Activated CD4-positive, alpha-beta memory T cell treated with anti-CD3 and anti-CD28 coated beads, Interleukin-2, amount 10 ng/mL, durations not matched to agents 7 days and 5 days (primary cell): ENCODE results near the gene PTDSS2. TPM values are rescaled to one million over a fixed set of nuclear protein-coding genes. Genes with fewer than 3 reads are reported as not detected.
"Not testable (repeated sequence)": the region's sequence is repeated elsewhere in the genome, so short reads cannot be mapped to it uniquely, and the experiment has no call there.

ENCODE experiments used
- CTCF ChIA-PET: fragments of 350-600 bp; sonication (Branson Sonifier 250); formaldehyde crosslinking; loops from one replicate; lab custom pipeline; 2021; ENCODE audit warnings: antibody characterized with exemption, inconsistent platforms; lab: Charles Lee
- POLR2A ChIA-PET: fragments of 350-600 bp; sonication (Branson Sonifier 250); formaldehyde crosslinking; loops from one replicate; lab custom pipeline; 2021; ENCODE audit warnings: antibody characterized with exemption; lab: Charles Lee
- DNase-seq: peaks from one replicate; pipeline ENCODE4 v3.0.0-alpha.2; 2020
- H3K27ac Mint-ChIP-seq: one replicate; pipeline ENCODE4 v1.8.0; 2021; ENCODE audit warnings: mild to moderate bottlenecking, mixed read lengths
- H3K27me3 Mint-ChIP-seq: one replicate; pipeline ENCODE4 v1.8.0; 2021; ENCODE audit warnings: mixed read lengths
- H3K36me3 Mint-ChIP-seq: one replicate; pipeline ENCODE4 v1.8.0; 2021; ENCODE audit warnings: low read depth, mixed read lengths
- H3K4me1 Mint-ChIP-seq: one replicate; pipeline ENCODE4 v1.8.0; 2021; ENCODE audit warnings: mixed read lengths
- H3K4me3 Mint-ChIP-seq: one replicate; pipeline ENCODE4 v1.8.0; 2021; ENCODE audit warnings: mild to moderate bottlenecking, mixed read lengths
- H3K9me3 Mint-ChIP-seq: one replicate; pipeline ENCODE4 v1.8.0; 2021; ENCODE audit warnings: mixed read lengths
- total RNA-seq, 2 experiments: library from RNA; stranded (reverse); gene quantifications; one replicate each; pipeline ENCODE4 v1.2.3, GENCODE V29; 2021

Gene PTDSS2
- 10 to 100 TPM; 20.1 to 21.5 TPM for total RNA-seq

DNA sequence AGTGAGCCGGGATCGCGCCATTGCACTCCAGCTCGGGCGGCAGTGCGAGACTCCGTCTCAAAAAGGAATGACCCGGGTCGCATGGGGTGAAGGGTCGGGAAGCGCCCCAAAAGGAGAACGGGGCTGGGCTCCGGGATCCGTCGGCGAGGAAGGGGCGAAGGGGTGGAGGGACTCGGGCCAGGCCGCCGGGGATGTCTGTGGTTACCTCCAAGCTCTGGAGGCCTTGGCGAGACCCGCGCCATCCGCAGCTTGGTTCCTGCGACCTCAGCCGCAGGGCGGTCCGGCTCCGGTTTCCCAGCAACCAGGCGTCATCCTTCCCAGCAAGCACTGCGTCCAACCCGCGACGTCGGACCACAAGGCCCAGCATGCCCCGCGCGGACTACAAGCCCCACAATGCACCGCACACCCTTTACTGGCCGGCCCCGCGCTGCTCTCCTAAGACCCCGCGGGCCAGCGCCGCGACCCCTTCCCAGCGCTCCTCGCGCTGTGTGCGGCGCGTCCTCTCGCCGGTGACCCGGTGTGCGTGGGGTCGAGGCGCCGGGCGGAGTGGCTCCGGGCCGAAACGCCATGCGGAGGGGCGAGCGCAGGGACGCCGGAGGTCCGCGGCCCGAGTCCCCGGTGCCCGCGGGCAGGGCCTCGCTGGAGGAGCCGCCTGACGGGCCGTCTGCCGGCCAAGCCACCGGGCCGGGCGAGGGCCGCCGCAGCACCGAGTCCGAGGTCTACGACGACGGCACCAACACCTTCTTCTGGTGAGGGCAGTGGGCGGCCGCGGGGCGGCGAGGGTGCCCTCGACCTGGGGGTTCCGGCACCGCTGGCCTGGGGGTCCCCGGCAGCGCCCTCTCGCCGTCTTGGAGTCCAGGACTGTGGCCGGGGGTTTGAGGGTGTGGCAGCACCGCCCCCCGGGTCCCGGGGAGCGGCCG, at the start of gene PTDSS2:
Gene PTDSS2, plus strand, starts transcription at position 391 of the 920 bp plus-strand sequence. Its CDS starts 177 bp downstream, at position 568.
- ChIA-PET CTCF (interaction anchor here (0.6 to 4.0 kb wide), 17 partner anchors 10 to 369 kb away, joined by 3 to 67 read pairs (median 5); partner anchors contain the start of genes BET1L, RIC8A, RNH1 and SIGIRR), POLR2A (interaction anchor here (0.6 to 6.2 kb wide), 16 partner anchors 10 to 242 kb away, joined by 3 to 102 read pairs (median 8); partner anchors contain the start of genes BET1L, RIC8A, RNH1 and SIGIRR)
- Mint-ChIP-seq H3K4me1 (peaks cover 38% of the 10 kb centered on the region), H3K36me3 (peaks cover 22% of the 10 kb centered on the region), H3K27me3 (no peaks in the 10 kb centered on the region), H3K9me3 (no peaks in the 10 kb centered on the region), H3K27ac (peak within 1 kb of the TSS; percentile 89), H3K4me3 (peak within 1 kb of the TSS; percentile 95)
- peak; percentile 97 for DNase-seq

DNA sequence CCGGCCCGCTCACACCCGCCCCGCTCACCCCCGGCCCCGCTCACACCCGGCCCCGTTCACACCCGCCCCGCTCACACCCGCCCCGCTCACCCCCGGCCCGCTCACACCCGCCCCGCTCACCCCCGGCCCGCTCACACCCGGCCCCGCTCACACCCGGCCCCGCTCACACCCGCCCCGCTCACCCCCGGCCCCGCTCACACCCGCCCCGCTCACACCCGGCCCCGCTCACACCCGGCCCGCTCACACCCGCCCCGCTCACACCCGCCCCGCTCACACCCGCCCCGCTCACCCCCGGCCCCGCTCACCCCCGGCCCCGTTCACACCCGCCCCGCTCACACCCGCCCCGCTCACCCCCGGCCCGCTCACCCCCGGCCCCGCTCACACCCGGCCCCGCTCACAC, 48.9 kb upstream of the PTDSS2 start:
- H3K27ac Mint-ChIP-seq, H3K4me3 Mint-ChIP-seq, H3K9me3 Mint-ChIP-seq, H3K27me3 Mint-ChIP-seq, H3K36me3 Mint-ChIP-seq, H3K4me1 Mint-ChIP-seq, CTCF ChIA-PET, POLR2A ChIA-PET, DNase-seq: not testable (repeated sequence)

DNA sequence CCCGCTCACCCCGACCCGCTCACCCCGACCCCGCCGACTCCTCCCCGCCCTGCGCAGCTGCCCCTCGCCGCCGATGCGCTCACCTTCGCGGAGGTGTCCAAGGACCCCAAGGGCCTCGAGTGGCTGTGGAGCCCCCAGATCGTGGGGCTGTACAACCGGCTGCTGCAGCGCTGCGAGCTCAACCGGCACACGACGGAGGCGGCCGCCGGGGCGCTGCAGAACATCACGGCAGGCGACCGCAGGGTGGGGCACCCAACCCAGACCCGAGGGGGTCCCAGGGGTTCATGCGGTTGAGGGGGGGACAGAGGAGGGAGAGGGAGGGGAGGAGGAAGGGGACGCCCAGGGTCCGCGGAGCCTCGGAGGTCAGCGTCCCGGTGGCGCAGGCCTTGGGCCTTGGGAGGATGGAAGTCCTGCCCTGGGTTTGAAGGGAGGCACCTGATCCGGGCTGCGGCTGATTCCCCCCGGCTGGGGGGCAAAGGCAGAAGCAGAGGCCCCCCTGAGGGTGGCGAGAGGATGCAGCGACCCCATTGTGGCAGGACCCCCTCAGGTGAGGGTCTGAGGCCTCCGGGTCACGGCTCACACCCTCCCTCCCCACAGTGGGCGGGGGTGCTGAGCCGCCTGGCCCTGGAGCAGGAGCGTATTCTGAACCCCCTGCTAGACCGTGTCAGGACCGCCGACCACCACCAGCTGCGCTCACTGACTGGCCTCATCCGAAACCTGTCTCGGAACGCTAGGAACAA, 46.9 kb upstream of the PTDSS2 start:
- Mint-ChIP-seq H3K36me3 (peaks cover 2% of the 10 kb centered on the region), H3K4me1 (peaks cover 12% of the 10 kb centered on the region), H3K27ac (no peak overlapping the region), H3K9me3 (peaks cover 7% of the 10 kb centered on the region), H3K4me3 (no peak overlapping the region), H3K27me3 (no peaks in the 10 kb centered on the region)
- POLR2A ChIA-PET: no interaction called here
- no peak for DNase-seq
- CTCF ChIA-PET: no interaction called here

DNA sequence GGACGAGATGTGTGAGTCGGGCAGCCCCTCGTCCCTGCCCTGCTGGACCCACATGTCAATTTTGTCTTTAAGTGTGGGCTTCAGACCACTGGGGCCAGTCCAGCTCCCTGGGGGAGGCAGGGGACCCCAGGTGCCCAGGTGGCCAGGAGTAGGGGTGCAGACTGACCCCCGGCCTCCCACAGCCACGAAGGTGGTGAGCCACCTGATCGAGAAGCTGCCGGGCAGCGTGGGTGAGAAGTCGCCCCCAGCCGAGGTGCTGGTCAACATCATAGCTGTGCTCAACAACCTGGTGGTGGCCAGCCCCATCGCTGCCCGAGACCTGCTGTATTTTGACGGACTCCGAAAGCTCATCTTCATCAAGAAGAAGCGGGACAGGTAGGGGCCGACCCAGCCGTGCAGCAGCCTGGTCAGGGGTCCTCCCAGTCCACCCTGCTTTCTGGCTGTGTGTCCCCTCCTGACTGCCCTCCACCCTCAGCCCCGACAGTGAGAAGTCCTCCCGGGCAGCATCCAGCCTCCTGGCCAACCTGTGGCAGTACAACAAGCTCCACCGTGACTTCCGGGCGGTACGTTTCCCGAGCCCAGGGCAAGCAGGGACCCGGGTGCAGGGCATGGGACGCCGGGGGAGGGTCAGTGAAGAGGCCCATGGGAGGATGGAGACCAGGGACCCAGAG, 46.2 kb upstream of the PTDSS2 start:
- peaks cover 4% of the 10 kb centered on the region for H3K9me3 Mint-ChIP-seq
- CTCF ChIA-PET: no interaction called here

DNA sequence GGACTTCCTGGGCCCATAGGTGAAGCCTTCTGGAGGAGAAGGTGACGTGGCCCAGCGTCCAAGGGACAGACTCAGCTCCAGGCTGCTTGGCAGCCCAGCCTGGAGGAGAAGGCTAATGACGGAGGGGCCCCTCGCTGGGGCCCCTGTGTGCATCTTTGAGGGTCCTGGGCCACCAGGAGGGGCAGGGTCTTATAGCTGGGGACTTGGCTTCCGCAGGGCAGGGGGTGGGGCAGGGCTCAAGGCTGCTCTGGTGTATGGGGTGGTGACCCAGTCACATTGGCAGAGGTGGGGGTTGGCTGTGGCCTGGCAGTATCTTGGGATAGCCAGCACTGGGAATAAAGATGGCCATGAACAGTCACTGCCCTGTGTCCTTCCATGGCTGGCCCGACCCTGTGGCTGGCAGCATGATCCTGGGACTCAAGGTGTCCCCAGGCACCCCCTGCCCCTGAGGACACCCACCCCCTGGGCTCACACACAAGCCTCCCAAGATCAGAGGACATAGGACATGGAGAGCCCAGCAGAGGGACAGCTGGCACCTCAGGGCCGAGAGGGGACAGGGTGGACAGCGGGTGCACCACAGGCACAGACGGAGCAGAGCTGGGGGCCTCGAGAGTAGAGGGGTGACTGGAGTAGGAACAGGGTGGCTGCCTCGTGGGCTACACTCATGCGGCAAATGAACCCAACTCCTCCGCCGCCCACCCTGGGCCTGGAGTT, 45.4 kb upstream of the PTDSS2 start:
- no peak for DNase-seq
- H3K27ac Mint-ChIP-seq: no peak overlapping the region
- POLR2A ChIA-PET: interaction anchor here (1.2 to 4.3 kb wide), 4 partner anchors 11 to 129 kb away, joined by 3 to 57 read pairs (median 30); partner anchors contain the start of genes PTDSS2 and SIGIRR
- CTCF ChIA-PET: interaction anchor here (3.6 kb wide), 1 partner anchor 45 kb away, joined by 67 read pairs; the partner anchor contains the start of gene PTDSS2
- H3K9me3 Mint-ChIP-seq: peaks cover 1% of the 10 kb centered on the region
- H3K4me3 Mint-ChIP-seq: no peak overlapping the region
- H3K36me3 Mint-ChIP-seq: peaks cover 2% of the 10 kb centered on the region
- H3K4me1 Mint-ChIP-seq: peaks cover 12% of the 10 kb centered on the region
- H3K27me3 Mint-ChIP-seq: no peaks in the 10 kb centered on the region

More for the DNA sequence above, 46.2 kb upstream of the PTDSS2 start:
- H3K36me3 Mint-ChIP-seq: peaks cover 2% of the 10 kb centered on the region
- H3K27me3 Mint-ChIP-seq: no peaks in the 10 kb centered on the region
- POLR2A ChIA-PET: interaction anchor here (4.3 kb wide), 1 partner anchor 46 kb away, joined by 57 read pairs; the partner anchor contains the start of gene PTDSS2
- no peak overlapping the region for H3K4me3 Mint-ChIP-seq
- no peak for DNase-seq
- H3K4me1 Mint-ChIP-seq: peaks cover 12% of the 10 kb centered on the region
- H3K27ac Mint-ChIP-seq: no peak overlapping the region

DNA sequence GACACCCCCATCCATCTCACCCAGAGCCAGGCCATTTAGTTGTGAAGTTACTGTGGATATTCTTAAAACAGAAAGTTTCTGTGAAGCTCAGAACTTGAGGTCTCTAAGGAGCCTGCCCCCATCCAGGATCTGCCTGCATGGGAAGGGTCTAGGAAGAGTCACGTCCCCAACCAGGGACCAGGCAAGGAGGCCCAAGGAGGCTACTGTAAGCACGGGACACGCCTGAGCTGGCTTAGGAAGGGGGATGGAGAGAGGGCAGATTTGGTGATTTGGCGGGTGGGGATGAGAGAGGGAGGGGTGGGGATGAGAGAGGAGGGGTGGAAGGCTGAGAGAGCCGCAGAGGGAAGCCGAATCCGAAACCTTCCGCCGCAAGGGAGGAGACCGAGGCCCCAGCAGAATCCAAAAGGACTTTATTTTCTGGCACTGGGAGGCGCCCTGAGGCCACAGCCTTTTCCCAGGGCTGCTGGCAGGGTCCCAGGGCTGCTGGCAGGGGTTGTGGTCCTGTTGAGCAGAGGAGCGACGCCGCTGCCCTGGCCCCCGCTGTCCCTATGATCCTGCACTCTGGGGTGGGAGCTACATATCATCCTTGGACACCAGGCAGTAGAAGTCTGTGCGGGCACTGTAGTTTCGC, 44.6 kb upstream of the PTDSS2 start:
- H3K9me3 Mint-ChIP-seq: no peaks in the 10 kb centered on the region
- no peaks in the 10 kb centered on the region for H3K27me3 Mint-ChIP-seq
- CTCF ChIA-PET: interaction anchor here (3.6 kb wide), 1 partner anchor 44 kb away, joined by 67 read pairs; the partner anchor contains the start of gene PTDSS2
- no peak overlapping the region for H3K27ac Mint-ChIP-seq
- POLR2A ChIA-PET: interaction anchor here (0.9 to 4.3 kb wide), 7 partner anchors 10 to 129 kb away, joined by 3 to 57 read pairs (median 4); partner anchors contain the start of genes PTDSS2 and SIGIRR
- H3K4me3 Mint-ChIP-seq: peak overlapping the region; percentile 24
- H3K36me3 Mint-ChIP-seq: peaks cover 2% of the 10 kb centered on the region
- DNase-seq: no peak
- peaks cover 12% of the 10 kb centered on the region for H3K4me1 Mint-ChIP-seq

DNA sequence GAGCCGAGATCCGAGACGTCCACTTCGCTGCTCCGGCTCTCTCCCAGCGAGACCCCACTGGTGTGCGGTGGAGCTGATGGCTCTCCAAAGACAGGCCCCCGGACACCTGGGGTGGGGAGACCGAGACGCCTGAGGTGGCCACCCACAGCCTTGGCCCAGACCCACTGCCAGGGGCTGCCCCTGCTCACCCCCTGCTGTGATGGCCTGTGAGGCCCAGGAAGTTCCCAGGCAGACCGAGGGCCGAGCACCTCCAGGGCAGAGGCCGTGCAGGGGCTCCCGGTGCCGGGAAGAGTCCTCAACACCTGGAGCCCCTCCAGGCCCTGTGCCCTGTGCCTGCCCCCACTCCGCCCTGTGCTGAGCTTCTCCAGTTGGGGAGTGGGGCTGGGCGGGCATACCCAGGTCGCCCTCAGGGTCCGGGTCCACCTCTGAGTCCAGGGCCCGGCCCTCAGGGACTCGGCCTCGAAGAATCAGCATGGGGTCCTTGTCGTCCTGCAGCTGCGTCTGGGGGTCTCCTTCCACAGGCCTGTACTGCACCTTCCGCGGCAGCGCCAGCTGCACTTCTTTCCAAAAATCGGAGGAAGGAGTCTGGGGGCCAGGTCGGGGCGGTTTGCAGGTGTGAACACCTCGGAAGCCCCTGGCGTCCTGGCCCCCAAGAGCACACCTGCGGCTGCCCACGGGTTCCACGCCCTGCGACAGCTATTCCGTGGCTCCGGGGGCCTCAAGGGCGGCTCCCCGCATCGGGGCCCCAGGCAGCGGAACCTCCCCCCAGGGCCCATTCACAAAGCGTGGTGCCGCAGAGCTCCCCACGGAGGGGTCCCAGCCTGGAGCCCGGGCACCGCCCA, 43.9 kb upstream of the PTDSS2 start:
- CTCF ChIA-PET: interaction anchor here (1.1 to 3.6 kb wide), 11 partner anchors 9 to 156 kb away, joined by 3 to 67 read pairs (median 5); partner anchors contain the start of genes ANO9, PTDSS2 and SIGIRR
- POLR2A ChIA-PET: interaction anchor here (0.8 to 4.3 kb wide), 16 partner anchors 9 to 169 kb away, joined by 3 to 57 read pairs (median 4); partner anchors contain the start of genes PSMD13, PTDSS2, RNH1 and SIGIRR
- H3K4me1 Mint-ChIP-seq: peaks cover 12% of the 10 kb centered on the region
- H3K9me3 Mint-ChIP-seq: no peaks in the 10 kb centered on the region
- H3K4me3 Mint-ChIP-seq: peak overlapping the region; percentile 24
- H3K27ac Mint-ChIP-seq: no peak overlapping the region
- no peaks in the 10 kb centered on the region for H3K27me3 Mint-ChIP-seq
- H3K36me3 Mint-ChIP-seq: peaks cover 2% of the 10 kb centered on the region
- DNase-seq: no peak

DNA sequence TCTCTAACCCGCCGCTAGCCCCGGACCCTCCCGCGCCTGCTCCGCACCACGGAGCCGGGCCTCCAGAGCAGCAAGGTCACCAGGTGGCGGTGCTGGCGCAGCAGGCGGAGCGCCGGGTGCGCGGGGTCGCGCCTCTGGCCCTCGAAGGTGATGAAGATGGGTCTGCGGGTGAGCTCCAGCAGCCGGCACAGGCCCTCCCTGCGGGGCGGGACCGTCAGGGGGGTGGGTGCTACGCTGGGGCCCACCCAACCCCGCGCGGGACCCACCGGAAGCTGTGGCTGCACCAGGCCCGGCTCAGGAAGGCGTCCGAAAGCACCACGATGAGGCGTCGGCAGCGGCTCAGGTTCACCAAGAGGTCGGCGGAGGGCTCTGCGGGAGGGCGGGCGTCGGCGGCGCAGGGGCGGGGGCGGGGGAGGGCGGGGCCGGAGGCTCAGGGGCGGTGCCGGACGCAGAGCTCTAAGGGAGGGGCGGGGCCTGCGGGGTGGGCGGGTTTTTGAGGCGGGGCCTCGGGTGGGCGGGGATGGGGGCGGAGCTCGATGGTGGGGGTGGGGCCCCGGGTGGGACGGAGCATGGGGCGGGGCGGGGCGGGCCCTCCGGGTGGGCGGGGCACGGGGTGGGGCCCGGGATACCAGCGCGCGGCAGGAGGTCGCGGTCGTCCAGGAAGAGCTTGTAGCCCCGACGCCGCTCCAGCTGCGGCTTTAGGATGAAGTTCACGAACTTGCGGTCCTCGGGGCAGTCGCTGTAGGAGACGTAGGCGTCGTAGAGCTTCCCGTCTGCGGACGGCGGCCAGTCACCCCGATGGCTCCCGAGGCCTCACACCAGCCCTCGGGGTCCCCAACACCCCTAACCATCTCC, 43.1 kb upstream of the PTDSS2 start:
- peak overlapping the region; percentile 32 for H3K4me3 Mint-ChIP-seq

DNA sequence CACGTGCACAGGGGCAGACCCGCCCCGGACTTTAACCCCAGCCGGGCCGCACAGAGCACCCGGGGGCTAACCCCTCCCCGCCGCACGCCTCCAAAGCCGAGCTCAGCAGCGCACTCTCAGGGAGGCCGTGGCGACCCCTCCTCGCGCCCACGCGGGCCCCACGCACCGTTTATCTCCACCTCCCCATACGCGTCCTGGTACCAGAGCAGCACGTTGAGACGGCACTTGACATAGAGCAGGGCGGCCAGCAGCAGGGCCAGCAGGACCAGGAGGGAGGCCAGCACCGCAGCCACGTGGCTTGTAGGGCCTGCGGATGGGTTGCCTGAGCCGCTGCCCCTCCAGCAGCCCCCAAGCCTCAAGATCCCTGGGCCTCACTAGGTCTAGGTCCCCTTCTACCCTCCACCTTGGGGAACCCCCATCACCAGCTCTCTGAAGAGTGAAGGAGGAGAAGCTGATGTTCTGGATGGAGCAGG, 42.4 kb upstream of the PTDSS2 start:
- CTCF ChIA-PET: interaction anchor here (1.2 to 3.6 kb wide), 7 partner anchors 8 to 157 kb away, joined by 3 to 67 read pairs (median 7); partner anchors contain the start of genes ANO9, PTDSS2 and SIGIRR
- Mint-ChIP-seq H3K9me3 (no peaks in the 10 kb centered on the region), H3K36me3 (peaks cover 2% of the 10 kb centered on the region), H3K27me3 (no peaks in the 10 kb centered on the region), H3K4me1 (peaks cover 13% of the 10 kb centered on the region), H3K4me3 (no peak overlapping the region), H3K27ac (no peak overlapping the region)
- POLR2A ChIA-PET: interaction anchor here (1.0 to 4.3 kb wide), 9 partner anchors 8 to 201 kb away, joined by 3 to 57 read pairs (median 7); partner anchors contain the start of genes ANO9, BET1L, PSMD13 and PTDSS2
- DNase-seq: no peak

More for the DNA sequence above, 43.1 kb upstream of the PTDSS2 start:
- CTCF ChIA-PET: interaction anchor here (1.1 to 3.6 kb wide), 11 partner anchors 9 to 156 kb away, joined by 3 to 67 read pairs (median 5); partner anchors contain the start of genes ANO9, PTDSS2 and SIGIRR
- H3K9me3 Mint-ChIP-seq: no peaks in the 10 kb centered on the region
- H3K27ac Mint-ChIP-seq: no peak overlapping the region
- DNase-seq: peak; percentile 93
- no peaks in the 10 kb centered on the region for H3K27me3 Mint-ChIP-seq
- peaks cover 2% of the 10 kb centered on the region for H3K36me3 Mint-ChIP-seq
- peaks cover 12% of the 10 kb centered on the region for H3K4me1 Mint-ChIP-seq
- POLR2A ChIA-PET: interaction anchor here (0.8 to 4.3 kb wide), 17 partner anchors 9 to 200 kb away, joined by 3 to 57 read pairs (median 4); partner anchors contain the start of genes ANO9, BET1L, PSMD13 and PTDSS2
